Activated T-helper 1 cell treated with anti-CD3 and anti-CD28 coated beads, Interleukin-2, amount 50 U/mL, for 16 hours (primary cell): ENCODE results near the gene GSX1.
"Not testable (repeated sequence)": the region's sequence is repeated elsewhere in the genome, so short reads cannot be mapped to it uniquely, and the experiment has no call there.

Source experiments
- DNase-seq, 2 donors: peaks; one replicate each; pipeline ENCODE4 v3.0.0-alpha.2; 2020; ENCODE audit warnings: low read depth in 1 of 2, low spot score in 1 of 2

GSX1 gene

DNA sequence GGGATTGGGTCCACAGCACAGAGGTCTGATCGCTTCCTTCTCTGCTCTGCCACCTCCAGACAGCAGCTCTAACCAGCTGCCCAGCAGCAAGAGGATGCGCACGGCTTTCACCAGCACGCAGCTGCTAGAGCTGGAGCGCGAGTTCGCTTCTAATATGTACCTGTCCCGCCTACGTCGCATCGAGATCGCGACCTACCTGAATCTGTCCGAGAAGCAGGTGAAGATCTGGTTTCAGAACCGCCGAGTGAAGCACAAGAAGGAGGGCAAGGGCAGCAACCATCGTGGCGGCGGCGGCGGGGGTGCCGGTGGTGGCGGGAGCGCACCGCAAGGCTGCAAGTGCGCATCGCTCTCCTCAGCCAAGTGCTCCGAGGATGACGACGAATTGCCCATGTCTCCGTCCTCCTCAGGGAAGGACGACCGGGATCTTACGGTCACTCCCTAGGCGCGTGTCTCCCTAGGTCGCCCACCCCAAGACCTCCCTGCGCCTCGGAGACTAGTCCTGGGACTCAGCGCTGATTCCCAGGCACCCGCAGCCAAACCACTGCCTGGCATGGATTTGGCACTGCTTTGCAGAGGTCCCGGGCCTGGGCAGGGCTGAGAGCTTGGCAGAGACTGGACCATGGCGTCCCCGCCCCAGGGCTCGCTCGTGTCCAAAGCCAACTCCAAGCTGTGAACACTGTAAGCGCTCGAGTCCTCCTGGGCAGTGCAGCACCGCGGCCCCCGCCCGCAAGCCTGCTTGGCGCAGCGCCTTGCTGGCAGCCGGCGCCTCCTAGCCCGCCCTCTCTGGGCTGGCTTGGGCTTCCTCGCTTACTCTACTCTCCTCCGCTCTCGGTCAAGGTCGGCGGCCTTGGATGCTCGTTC is 1.5 kb downstream of the GSX1 start:
- no peak for DNase-seq

DNA sequence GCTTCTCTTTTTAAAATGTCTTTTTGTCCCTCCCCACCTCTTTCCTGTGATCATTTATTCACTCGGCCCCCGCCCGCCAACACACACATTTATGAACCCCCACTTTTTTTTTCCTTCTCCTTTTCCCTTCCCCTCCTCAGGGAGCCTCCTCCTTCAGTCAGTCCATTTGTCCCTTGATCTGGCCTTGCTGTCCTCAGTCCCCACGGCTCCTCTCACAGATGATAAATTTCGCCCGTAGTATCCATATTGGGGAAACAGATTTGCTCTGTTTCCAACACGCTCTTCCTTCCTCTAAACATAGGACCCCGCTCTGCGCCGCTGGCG is 2.0 kb downstream of the GSX1 start:
- no peak for DNase-seq

DNA sequence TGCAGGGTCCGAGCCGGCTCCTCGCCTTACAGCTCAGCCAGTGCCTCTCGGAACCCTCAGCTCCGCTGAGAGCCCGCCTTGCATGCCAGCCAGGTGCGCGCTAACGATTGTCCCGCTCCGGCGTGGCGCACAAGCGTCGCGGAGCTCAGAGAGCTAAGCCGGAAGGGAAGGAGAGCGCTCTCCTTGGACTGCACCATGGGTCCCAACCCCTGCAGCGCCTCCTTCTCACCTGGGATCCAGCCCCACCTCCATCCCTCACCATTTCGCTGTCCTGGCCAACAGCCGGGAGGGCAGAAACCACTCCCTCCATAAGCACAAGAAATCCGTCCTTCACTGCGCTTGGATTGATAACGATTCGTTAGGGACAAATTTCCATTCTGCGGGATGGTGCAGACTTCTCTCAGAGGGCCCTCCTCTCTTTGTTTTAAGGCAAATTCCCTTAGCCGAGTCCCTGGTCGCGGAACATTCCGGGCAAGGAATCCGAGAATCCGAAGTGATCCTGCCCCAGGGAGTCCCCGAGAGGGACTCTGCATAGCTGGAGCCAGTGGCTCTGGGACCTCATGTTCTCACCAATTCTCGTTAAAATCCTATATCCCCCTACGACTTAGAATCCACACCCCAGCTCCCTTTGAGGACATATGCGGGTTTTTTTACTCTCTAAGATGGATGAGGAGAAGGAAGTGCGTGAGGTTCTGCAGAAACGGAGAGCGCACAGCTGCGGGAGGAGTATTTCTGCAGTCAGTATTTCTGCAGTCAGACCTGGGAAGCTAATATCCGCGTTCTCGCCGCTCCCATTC is 2.8 kb downstream of the GSX1 start:
- no peak for DNase-seq

DNA sequence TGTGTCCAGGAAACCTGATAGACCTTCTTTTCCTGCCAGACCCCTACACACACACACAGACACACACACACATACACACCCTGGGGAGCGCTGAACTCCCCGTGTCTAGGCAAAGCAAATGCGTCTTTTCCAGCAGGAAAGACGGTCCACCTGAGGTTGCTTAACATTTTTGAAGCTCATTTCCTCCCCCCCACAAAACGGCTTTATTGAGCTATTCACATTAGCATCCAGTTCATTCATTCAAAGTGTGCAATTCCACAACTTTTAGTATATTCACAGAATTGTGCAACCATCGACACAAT is 3.4 kb downstream of the GSX1 start:
- no peak for DNase-seq

DNA sequence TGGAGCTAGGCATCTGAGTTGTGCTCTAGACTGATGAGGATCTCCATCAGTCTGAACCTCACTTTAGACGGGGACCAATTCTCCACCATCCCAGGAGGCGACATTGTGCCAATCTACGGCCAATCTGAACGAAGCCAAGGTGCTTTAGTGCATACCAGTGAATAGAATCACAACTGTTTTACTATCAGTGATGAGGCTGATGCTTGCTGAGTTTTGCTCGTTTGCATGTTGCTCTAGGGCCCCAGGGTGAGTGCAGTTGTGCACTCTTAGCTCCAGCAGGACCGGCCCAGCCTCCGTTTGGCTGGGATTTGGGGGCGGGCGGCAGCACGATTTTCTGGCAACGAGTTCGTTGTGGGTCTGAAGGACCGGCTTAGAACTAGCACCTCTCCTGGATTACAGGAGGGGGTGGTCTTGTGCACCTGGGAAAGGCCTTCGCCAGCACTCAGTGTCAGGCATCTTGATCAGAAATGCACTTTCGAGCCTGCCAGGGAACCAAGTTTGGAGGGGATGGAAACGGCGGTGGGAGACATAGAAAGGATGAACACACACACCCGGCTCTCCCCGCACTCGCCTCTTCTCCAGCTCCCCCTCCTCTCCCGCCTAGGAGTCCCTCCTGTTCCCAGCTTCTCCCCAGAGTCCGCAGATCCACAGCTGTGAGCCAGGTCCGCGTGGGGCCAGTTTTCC is 4.4 kb downstream of the GSX1 start:
- DNase-seq, result no peak

DNA sequence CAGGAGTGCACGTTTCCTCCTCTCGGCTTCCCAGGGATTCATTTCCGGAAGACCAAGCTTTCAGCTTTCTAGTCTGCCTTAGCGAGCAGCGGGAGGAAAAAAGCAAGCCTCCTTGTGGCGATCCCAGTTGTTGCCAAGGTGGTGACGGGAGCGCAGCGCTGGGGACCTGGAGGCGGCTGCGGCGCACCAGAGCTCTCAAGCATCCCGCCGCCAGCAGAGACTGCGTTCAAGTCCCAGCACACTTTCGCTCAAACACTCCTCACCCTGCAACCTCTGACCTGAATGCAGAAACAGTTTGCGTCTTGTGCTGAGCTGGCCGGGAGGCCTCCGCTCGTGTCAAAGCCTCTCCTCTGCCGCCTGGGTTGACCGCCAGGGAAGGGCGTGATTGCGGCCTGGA is 4.9 kb downstream of the GSX1 start:
- no peak for DNase-seq

DNA sequence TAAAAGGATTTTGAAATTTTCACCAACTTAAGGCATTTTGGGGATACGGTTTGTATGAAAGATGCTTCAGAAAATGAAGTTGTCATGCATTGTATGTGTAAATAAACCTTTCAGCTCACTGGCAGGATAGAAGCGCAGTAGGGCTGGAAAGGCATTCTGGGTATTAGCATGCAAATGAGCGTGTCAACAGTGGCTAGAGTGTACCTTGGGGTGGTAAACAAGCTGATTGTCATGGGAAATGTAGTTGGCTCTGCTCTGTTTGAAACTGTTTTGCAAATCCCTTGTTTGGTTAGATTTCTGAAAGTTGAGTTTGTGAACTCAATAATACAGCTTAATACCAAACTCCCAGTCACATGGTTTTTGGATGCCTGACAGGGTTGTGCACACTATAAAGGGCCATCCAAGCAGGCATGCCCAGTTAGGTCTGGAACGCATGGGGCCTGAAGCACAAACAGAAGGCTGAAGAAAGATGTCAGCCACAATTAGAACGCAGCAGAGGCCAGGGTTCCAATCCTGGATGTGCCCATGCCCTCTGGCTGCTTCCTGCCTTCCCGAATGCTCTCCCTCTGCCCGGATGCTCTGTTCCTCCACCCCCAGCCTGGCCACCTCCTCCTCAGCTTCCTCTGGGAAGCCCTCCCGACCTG is 14.6 kb downstream of the GSX1 start:
- DNase-seq, result no peak

DNA sequence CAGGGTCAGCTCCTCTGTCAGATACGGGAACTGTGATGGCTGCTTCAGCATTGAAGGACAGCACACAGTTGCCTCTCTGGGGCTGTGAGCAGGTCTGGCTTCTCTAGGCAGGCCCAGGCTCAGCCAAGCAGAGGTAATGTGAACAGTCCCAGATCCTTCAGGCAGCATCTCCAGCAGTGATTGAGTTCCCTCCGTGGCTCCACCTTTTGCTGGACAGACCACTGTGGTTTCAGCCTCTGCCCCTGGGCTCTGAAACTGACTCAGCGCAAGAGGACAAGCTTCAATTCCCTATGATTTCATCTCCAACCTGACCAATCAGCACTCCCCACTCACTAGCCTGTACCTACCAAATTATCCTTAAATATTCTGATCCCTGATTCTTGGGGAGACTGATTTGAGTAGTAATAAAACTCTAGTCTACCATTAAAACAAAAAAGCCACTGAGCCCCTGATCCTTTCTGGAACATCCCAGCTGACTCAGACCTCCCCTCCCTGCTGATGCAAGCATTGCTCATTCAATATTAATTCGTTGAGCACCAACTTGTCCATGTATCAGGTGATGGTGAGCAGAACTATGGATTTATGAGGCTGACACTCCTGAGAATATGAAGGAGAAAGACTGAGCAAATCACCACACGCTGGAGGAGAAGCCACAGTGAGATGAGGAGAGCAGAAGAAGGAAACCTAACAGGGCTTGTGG is 16.7 kb downstream of the GSX1 start:
- no peak for DNase-seq

DNA sequence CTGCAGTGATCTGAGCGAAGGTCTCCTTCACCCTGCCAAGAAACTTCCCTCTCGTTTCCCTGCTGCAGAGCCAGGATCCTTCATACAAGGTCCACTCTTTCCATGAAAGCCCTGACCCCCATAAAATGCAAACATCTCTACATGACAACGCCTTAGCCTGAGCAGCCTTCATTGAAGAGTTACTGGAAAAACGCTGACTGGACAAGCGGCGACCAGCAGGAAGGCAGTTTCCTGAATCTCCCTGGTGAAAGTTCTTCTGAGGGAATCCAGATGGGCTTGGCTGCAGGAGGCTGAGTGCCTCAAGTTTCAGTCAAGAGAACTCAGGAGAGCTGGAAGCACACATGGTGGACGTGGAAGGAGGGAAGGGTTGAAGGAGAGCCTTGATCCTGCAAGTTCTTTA is 17.7 kb downstream of the GSX1 start:
- DNase-seq, result no peak

DNA sequence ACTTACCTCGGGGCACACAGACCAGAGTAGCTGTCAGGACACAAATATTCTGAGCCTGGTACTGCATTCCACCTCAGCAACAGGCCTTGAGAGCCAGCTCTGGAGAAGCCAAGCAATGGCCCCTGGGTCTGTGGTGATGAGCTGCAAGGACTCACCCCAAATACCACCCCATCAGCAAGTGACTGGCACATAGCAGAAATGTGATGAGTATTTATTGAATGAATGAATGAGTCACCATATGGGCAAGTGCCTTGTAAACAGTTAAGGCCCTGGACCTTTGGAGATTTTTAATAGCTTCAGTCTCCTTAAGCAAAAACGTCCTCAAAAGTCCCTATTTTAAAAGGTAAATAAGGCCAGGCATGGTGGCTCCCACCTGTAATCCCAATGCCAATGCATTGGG is 18.2 kb downstream of the GSX1 start:
- no peak for DNase-seq

DNA sequence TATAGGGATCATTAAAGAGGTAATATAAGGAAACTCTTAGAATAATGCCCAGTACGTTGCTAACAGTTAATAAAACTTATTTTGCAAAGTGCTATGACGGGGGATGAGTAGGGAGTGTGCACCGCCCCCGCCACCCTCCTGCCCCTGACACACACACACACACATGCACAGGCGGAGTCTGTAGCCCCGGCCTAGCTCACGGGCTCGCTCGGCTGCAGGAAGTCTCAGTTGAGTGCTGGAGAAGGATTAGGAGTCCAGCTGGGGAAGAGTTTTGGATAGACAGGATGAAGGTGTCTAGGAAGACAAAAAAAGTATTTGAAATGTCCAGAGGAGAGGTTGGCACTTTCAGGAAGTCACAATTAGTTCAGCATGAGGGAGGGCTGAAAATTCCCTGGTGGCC is 21.5 kb downstream of the GSX1 start:
- no peak for DNase-seq

DNA sequence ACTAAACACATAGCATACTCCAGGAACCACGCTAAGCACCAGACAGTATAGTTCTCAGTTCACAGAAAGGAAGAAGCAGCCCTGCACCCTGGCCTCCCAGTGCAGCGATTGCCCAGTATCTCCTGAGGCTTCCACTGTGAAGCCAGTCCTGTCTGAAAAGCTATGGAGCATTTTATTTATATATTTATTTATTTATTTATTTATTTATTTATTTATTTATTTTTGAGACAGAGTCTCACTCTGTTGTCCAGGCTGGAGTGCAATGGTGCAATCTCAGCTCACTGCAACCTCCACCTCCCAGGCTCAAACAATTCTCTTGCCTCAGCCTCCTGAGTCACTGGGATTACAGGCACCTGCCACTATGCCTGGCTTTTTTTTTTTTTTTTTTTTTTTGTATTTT is 25.5 kb downstream of the GSX1 start:
- DNase-seq, result not testable (repeated sequence)

DNA sequence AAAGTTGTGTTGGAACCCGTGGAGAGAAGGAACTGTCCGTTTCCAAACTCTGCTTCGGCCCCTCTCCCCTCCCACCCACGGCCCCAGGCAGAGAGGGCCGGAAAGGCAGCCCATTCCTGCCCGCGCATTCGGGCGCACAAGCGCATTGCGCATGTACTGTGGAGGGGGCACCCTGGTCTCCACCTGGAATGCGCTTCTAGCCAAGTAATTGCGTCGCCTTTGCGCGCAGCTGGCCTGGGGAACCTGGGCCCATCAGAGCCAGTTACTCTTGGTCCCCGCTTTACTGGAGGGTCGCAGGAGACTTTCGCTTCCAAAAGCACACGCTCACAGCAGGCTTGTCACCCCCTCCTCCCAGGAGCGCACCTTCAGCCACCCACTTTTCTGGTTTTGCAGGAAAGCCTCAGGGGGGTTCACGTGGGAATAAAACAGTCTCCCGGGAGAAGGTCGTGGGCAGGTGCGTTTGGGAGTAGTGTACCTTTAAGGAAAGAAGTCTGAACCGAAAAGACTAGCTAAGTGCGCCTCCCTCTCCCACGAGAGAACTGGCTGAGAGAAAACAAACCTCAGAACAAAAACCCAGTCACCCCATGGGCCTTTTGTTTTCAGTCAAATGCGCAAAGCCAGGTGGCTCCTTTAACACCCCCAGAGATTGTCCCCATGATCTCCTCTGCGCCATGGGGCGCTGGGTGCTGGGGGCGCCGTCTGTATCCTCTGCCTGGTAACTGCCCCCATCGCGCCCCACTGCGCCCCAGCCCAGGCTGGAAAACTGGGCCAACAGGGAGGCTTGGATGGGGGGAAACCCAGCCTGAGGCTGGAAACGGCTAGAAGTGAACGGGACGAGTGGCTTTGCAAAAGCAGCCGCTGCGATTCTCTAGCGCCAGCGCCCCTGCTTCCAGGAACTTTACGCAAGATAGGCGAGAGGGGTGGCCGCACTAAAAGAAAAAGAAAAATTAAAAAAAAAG is 28.5 kb downstream of the GSX1 start:
- DNase-seq, result no peak

DNA sequence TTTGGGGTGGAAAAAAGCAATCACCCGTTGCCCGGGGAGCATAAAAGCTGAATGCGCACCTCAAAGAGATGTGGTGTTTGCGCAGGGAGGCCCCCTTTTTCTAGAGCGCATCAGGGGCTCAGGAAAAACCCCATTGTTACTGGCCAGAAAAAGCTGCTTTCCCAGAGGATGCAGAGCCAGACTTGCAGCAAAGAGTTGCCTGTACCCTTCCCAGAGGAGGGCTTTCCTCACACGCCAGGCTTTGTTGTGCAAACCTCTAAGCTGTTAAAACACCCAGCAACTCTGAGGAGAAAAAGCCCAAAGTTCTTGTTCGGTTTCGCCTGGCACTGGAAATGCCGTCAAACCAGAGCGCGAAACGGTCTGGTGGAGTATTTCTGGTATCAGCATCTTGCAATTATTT is 29.3 kb downstream of the GSX1 start:
- DNase-seq, result no peak

DNA sequence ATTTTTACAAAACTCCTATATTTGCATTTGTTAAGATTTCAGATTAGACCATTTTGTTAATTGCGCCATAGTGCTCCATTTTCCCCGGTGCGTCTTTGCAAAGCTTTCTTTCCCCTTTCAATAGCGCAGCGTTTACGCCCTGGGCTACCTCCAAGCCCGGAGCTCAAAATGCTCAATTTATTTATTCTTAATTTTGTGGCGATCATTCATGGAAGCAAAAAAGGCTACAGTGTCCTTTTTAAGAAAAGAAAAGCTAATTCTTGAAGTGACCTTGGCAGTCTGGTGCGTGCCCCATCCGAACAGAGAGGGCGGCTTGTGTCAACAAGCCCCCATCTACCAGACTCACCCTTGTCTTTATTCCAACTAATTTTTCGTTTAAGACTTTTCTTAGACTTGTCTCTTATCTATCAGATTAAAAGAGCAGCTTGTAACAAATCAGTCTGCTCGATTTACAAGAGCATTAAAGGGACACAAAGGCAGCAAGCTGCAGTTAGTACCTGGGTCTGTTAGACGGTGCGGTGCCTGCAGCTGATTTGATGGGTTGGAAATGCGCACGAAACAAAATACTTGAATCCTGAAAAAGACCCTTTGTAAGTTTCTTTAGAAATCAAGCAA is 30.1 kb downstream of the GSX1 start:
- no peak for DNase-seq

DNA sequence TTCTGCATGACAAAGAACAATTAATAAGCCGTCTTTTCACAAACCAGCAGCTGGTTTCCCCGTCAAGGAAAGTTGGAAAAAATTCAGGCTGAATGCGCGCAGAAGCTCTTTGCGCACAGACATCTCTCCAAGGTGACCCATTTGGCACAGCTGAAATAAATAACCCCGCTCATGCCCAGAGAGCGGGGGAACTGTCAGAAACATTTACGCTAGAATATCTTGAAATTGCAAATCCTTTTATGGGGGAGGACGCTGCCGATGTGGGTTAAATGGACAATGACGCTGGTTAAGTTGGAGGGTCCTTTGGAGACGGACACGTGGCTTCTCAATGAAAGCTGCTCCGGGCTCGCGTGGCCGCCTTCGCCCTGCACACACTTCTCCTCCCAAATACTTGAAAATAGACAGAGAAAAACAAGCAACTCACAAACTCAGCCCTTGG is 30.6 kb downstream of the GSX1 start:
- DNase-seq, result no peak

DNA sequence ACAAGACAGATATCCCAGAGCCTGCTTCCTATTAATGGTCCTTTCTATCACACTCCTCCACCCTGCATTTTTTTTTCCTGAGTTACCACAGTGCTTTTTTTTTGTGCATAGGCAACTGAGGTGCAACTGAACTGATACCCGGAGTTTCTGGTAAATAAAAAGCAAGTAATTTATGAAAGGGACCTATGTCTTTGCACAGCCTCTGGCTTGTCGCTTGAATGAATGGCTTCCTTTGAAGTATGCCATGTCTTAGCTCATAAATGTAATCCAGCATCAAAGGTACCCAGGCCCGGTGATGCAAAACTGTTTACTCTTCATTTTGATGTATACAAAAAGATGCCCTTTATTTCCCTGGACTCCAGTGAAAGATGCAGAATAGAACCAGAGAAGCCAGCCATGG is 31.8 kb downstream of the GSX1 start:
- no peak for DNase-seq

DNA sequence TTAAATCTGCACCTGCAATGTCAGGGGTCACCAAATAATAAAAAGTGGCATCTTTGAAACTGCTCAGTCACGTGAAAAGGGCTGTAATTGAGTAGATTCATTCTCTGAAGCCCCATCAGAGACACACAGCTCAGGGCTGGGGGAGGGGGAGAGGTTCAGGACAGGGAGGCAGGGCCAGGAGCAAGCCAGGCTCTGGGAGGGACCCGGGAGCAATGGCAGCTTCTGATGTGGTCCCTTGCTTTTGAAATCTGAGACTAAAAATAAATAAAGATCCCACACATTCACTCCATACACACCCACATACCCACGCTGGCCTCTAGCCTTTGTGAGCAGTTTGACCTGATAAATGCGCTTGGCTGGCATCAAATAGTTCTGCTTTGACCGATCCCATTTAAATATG is 32.8 kb downstream of the GSX1 start:
- no peak for DNase-seq
